HG03060 (cell line): ENCODE data around the gene NMB.
"Not testable (repeated sequence)": the region's sequence is repeated elsewhere in the genome, so short reads cannot be mapped to it uniquely, and the experiment has no call there.

Source experiments
- ATAC-seq: cut with Tn5 transposase; IDR thresholded peaks from one replicate; pipeline ENCODE4 v1.9.1; 2021; ENCODE audit warnings: low read depth, moderate number of reproducible peaks; ENCODE audit not compliant: unreplicated experiment

The NMB gene

GRCh38 chr15:84657748-84658079 is 285 bp downstream of the NMB start:
- ATAC-seq: no peak

- no peak for ATAC-seq
Measured at GRCh38 chr15:84656972-84657371, 1.0 kb downstream of the NMB start.

- ATAC-seq: no peak
Measured at GRCh38 chr15:84654689-84655453, 3.1 kb downstream of the NMB start.

- ATAC-seq: peak; percentile 57
Measured at GRCh38 chr15:84653910-84654688, 3.9 kb downstream of the NMB start, which contains the start of gene WDR73. Gene WDR73, minus strand, starts transcription at chr15:84654283. Its CDS starts 9 bp downstream, at chr15:84654274.

- ATAC-seq: no peak
Measured at GRCh38 chr15:84653584-84653909, 4.5 kb downstream of the NMB start.

- ATAC-seq: no peak
Measured at GRCh38 chr15:84649706-84650105, 8.3 kb downstream of the NMB start.

GRCh38 chr15:84648539-84648938 is 9.5 kb downstream of the NMB start:
- no peak for ATAC-seq

GRCh38 chr15:84647726-84648125 is 10.3 kb downstream of the NMB start:
- no peak for ATAC-seq

- no peak for ATAC-seq
Measured at GRCh38 chr15:84645997-84646396, 12.0 kb downstream of the NMB start.

- ATAC-seq: no peak
Measured at GRCh38 chr15:84645496-84645895, 12.5 kb downstream of the NMB start.

GRCh38 chr15:84643838-84644237 is 14.2 kb downstream of the NMB start:
- ATAC-seq: no peak

- not testable (repeated sequence) for ATAC-seq
Measured at GRCh38 chr15:84642640-84643039, 15.4 kb downstream of the NMB start.

GRCh38 chr15:84641871-84642270 is 16.1 kb downstream of the NMB start:
- not testable (repeated sequence) for ATAC-seq

- ATAC-seq: no peak
Measured at GRCh38 chr15:84638103-84638502, 19.9 kb downstream of the NMB start.

- ATAC-seq: no peak
Measured at GRCh38 chr15:84634228-84634837, 23.7 kb downstream of the NMB start.

- no peak for ATAC-seq
Measured at GRCh38 chr15:84633311-84634227, 24.4 kb downstream of the NMB start.

GRCh38 chr15:84631706-84632272 is 26.2 kb downstream of the NMB start:
- no peak for ATAC-seq

GRCh38 chr15:84629033-84629432 is 29.0 kb downstream of the NMB start:
- ATAC-seq: no peak

- no peak for ATAC-seq
Measured at GRCh38 chr15:84625123-84625522, 32.9 kb downstream of the NMB start.

- ATAC-seq: no peak
Measured at GRCh38 chr15:84624359-84624758, 33.6 kb downstream of the NMB start.
